ENCODE measurements around the gene YY1AP1.

DNA sequence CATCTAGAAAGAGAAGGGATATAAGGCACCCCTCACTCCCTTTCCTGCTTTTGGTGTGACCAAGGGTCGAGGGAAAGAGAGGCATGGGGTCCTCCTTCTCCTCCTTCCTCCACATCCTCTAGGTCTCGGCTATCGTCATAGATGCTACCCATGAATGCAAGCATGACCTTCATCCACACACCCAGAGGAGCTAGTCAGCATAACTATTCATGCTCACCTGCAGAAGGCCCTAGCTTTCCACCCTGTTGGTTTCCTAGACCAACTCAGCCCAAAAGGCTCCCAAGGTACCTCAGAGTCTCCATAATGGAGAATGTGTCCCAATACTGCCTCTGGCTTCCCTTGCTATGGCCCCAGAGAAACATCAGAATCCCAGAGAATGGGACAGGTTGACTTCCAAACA, 45.3 kb downstream of the YY1AP1 start:
- TF ChIP-seq, protein P1, sequence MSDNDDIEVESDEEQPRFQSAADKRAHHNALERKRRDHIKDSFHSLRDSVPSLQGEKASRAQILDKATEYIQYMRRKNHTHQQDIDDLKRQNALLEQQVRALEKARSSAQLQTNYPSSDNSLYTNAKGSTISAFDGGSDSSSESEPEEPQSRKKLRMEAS (IDR thresholded peaks at IDR 0.05), result no peak
- TF ChIP-seq POLR2A (IDR thresholded peaks at IDR 0.05; ENCODE audit: borderline replicate concordance, extremely low read depth, insufficient read depth, insufficient read length) (no peak), SRF (IDR thresholded peaks at IDR 0.05; ENCODE audit: low read depth) (no peak), JUND (IDR thresholded peaks at IDR 0.05) (no peak), ZFX (IDR thresholded peaks at IDR 0.05) (no peak), FOSL1 (IDR thresholded peaks at IDR 0.05; ENCODE audit: low read depth) (no peak), SIN3A (IDR thresholded peaks at IDR 0.05; ENCODE audit: low read depth) (no peak), EZH2phosphoT487 (IDR thresholded peaks at IDR 0.05; ENCODE audit: borderline replicate concordance) (no peak), EZH2 (IDR thresholded peaks at IDR 0.05) (no peak), POLR2AphosphoS5 (IDR thresholded peaks at IDR 0.05; ENCODE audit: low read depth, low read length) (no peak)
- TF ChIP-seq, protein P2, sequence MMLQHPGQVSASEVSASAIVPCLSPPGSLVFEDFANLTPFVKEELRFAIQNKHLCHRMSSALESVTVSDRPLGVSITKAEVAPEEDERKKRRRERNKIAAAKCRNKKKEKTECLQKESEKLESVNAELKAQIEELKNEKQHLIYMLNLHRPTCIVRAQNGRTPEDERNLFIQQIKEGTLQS (IDR thresholded peaks at IDR 0.05), result no peak
- TF ChIP-seq, protein P3, sequence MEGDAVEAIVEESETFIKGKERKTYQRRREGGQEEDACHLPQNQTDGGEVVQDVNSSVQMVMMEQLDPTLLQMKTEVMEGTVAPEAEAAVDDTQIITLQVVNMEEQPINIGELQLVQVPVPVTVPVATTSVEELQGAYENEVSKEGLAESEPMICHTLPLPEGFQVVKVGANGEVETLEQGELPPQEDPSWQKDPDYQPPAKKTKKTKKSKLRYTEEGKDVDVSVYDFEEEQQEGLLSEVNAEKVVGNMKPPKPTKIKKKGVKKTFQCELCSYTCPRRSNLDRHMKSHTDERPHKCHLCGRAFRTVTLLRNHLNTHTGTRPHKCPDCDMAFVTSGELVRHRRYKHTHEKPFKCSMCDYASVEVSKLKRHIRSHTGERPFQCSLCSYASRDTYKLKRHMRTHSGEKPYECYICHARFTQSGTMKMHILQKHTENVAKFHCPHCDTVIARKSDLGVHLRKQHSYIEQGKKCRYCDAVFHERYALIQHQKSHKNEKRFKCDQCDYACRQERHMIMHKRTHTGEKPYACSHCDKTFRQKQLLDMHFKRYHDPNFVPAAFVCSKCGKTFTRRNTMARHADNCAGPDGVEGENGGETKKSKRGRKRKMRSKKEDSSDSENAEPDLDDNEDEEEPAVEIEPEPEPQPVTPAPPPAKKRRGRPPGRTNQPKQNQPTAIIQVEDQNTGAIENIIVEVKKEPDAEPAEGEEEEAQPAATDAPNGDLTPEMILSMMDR (IDR thresholded peaks at IDR 0.05 in 2 of 3, conservative IDR thresholded peaks at IDR 0.05 in 1 of 3; ENCODE audit: borderline replicate concordance in 1 of 3, insufficient read depth in 1 of 3, low read depth in 2 of 3, low read length in 2 of 3), result no peak
- TF ChIP-seq, protein P4, sequence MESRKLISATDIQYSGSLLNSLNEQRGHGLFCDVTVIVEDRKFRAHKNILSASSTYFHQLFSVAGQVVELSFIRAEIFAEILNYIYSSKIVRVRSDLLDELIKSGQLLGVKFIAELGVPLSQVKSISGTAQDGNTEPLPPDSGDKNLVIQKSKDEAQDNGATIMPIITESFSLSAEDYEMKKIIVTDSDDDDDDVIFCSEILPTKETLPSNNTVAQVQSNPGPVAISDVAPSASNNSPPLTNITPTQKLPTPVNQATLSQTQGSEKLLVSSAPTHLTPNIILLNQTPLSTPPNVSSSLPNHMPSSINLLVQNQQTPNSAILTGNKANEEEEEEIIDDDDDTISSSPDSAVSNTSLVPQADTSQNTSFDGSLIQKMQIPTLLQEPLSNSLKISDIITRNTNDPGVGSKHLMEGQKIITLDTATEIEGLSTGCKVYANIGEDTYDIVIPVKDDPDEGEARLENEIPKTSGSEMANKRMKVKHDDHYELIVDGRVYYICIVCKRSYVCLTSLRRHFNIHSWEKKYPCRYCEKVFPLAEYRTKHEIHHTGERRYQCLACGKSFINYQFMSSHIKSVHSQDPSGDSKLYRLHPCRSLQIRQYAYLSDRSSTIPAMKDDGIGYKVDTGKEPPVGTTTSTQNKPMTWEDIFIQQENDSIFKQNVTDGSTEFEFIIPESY (IDR thresholded peaks at IDR 0.05; ENCODE audit: extremely low read depth, insufficient replicate concordance, low read length), result no peak
